ENCODE results near the gene ASTN1.

The ASTN1 gene

GRCh38 chr1:177162243-177162642 is 2.3 kb downstream of the ASTN1 start:
- no peak for DNase-seq

- DNase-seq: no peak
These were observed 18.0 kb downstream of the ASTN1 start for GRCh38 chr1:177146499-177146898.

- no peak for DNase-seq
These were observed 19.1 kb downstream of the ASTN1 start for GRCh38 chr1:177145106-177146070.

GRCh38 chr1:177142791-177143271 is 21.7 kb downstream of the ASTN1 start:
- no peak for DNase-seq

GRCh38 chr1:177142010-177142409 is 22.5 kb downstream of the ASTN1 start:
- no peak for DNase-seq

GRCh38 chr1:177138347-177138746 is 26.2 kb downstream of the ASTN1 start:
- no peak for DNase-seq

- DNase-seq: no peak
These were observed 26.7 kb downstream of the ASTN1 start for GRCh38 chr1:177137814-177138213.

GRCh38 chr1:177135250-177135649 is 29.3 kb downstream of the ASTN1 start:
- DNase-seq: no peak

GRCh38 chr1:177133977-177134538 is 30.5 kb downstream of the ASTN1 start:
- no peak for DNase-seq

GRCh38 chr1:177132141-177132540 is 32.4 kb downstream of the ASTN1 start:
- no peak for DNase-seq

- no peak for DNase-seq
These were observed 32.8 kb downstream of the ASTN1 start for GRCh38 chr1:177131723-177132122.

GRCh38 chr1:177130451-177130945 is 34.0 kb downstream of the ASTN1 start:
- no peak for DNase-seq

- no peak for DNase-seq
These were observed 35.7 kb downstream of the ASTN1 start for GRCh38 chr1:177128665-177129281.

GRCh38 chr1:177126267-177126666 is 38.2 kb downstream of the ASTN1 start:
- DNase-seq: no peak

GRCh38 chr1:177124577-177125278 is 39.8 kb downstream of the ASTN1 start:
- DNase-seq: no peak

- no peak for DNase-seq
These were observed 41.9 kb downstream of the ASTN1 start for GRCh38 chr1:177122461-177123251.

GRCh38 chr1:177119311-177119710 is 45.2 kb downstream of the ASTN1 start:
- no peak for DNase-seq

- DNase-seq: no peak
These were observed 45.6 kb downstream of the ASTN1 start for GRCh38 chr1:177118901-177119300.

GRCh38 chr1:177116941-177117340 is 47.6 kb downstream of the ASTN1 start:
- no peak for DNase-seq

GRCh38 chr1:177106614-177107365 is 57.7 kb downstream of the ASTN1 start:
- DNase-seq: no peak

- DNase-seq: no peak
These were observed 58.3 kb downstream of the ASTN1 start for GRCh38 chr1:177106196-177106595.
